GM12878 (cell line): Measurements from ENCODE around the gene DENND6A. TPM values are rescaled to one million over a fixed set of nuclear protein-coding genes. Genes with fewer than 3 reads are reported as not detected.

Experiments used
- ATAC-seq: fragments of 200-7000 bp; cut with Tn5 transposase; 3 replicates; pipeline ENCODE4 v1.9.1; 2020; ENCODE audit warnings: mild to moderate bottlenecking, moderate library complexity
- BruUV-seq: library from RNA; stranded (reverse); fragments of 400-500 nt; replicated peaks from 2 replicates; lab custom pipeline; 2021; lab: Mats Ljungman, UMichigan
- CTCF ChIA-PET: fragments of 300-600 bp; sonication (Branson Sonifier 250); formaldehyde crosslinking; extraction: SDS; loops from one replicate; lab custom pipeline; 2021; ENCODE audit warnings: inconsistent platforms; lab: Yijun Ruan, JAX
- POLR2A ChIA-PET: fragments of 350-600 bp; formaldehyde crosslinking; extraction: SDS; loops from one replicate; lab custom pipeline; 2021; ENCODE audit warnings: inconsistent platforms; lab: Charles Lee
- RAD21 ChIA-PET: fragments of 300-600 bp; sonication (Branson Sonifier 250); formaldehyde crosslinking; loops from one replicate; lab custom pipeline; 2023; ENCODE audit warnings: antibody characterized with exemption; ENCODE audit not compliant: unreplicated experiment; lab: Charles Lee
- SMC1A ChIA-PET: fragments of 300-600 bp; sonication (Branson Sonifier 250); formaldehyde crosslinking; loops from one replicate; lab custom pipeline; 2023; ENCODE audit not compliant: unreplicated experiment, uncharacterized antibody; lab: Charles Lee
- DNase-seq: peaks from one replicate; pipeline ENCODE4 v3.0.0-alpha.2; 2011; ENCODE audit warnings: low read depth, low spot score
- FAIRE-seq: peaks from 3 replicates; lab custom pipeline; 2011; peaks lifted over from hg19 to GRCh38; lab: Jason Lieb, UNC
- H2AFZ ChIP-seq: 2 replicates; pipeline ENCODE4 v1.6.0; 2011; ENCODE audit warnings: low read depth, low read length, control low read depth; ENCODE audit not compliant: control insufficient read depth
- H3K27ac ChIP-seq: 2 replicates; pipeline ENCODE4 v1.5.1; 2011; ENCODE audit warnings: control low read depth; ENCODE audit not compliant: control insufficient read depth, insufficient read depth
- H3K27me3 ChIP-seq, 2 experiments: replicated peaks in 1 of 2; 2 replicates each; pipeline versions ENCODE4 v1.6.0 to v1.6.1; 2011; ENCODE audit warnings: low read length in 1 of 2; ENCODE audit not compliant: control insufficient read depth in 2 of 2, insufficient read depth in 2 of 2
- H3K36me3 ChIP-seq, 2 experiments: 2 replicates each; pipeline ENCODE4 v1.5.1; 2011; ENCODE audit warnings: low read length in 1 of 2; ENCODE audit not compliant: control insufficient read depth in 2 of 2, insufficient read depth in 2 of 2
- H3K4me1 ChIP-seq: 2 replicates; pipeline ENCODE4 v1.6.1; 2011; ENCODE audit warnings: mild to moderate bottlenecking, low read length, moderate library complexity, mixed read lengths; ENCODE audit not compliant: control insufficient read depth, insufficient read depth
- H3K4me2 ChIP-seq: 2 replicates; pipeline ENCODE4 v1.6.0; 2011; ENCODE audit warnings: control low read depth; ENCODE audit not compliant: control insufficient read depth, insufficient read depth
- H3K4me3 ChIP-seq: fragments of 200-600 bp; sonication (generic); 2 replicates; pipeline ENCODE4 v1.5.1; 2016
- H3K79me2 ChIP-seq: 2 replicates; pipeline ENCODE4 v1.6.0; 2011; ENCODE audit warnings: low read length; ENCODE audit not compliant: control insufficient read depth, insufficient read depth
- H3K9ac ChIP-seq: 2 replicates; pipeline ENCODE4 v1.8.0; 2011; ENCODE audit warnings: low read length, control low read depth, mixed read lengths; ENCODE audit not compliant: control insufficient read depth, insufficient read depth
- H3K9me3 ChIP-seq: replicated peaks from 3 replicates; pipeline ENCODE4 v1.5.1; 2011; ENCODE audit warnings: mild to moderate bottlenecking, low read length; ENCODE audit not compliant: control insufficient read depth, insufficient read depth
- H4K20me1 ChIP-seq: 2 replicates; pipeline ENCODE4 v1.6.0; 2011; ENCODE audit not compliant: control insufficient read depth, insufficient read depth
- BCL3 ChIP-seq: IDR thresholded peaks from 2 replicates; pipeline ENCODE4 v1.6.1; 2011; ENCODE audit warnings: borderline replicate concordance, low read depth, mild to moderate bottlenecking, moderate library complexity, low read length; ENCODE audit not compliant: insufficient read depth, poor library complexity, severe bottlenecking
- CBFB ChIP-seq: IDR thresholded peaks from 2 replicates; pipeline ENCODE4 v1.6.1; 2016; ENCODE audit warnings: antibody characterized with exemption, low read depth
- CBX3 ChIP-seq: fragments of 200-600 bp; sonication (generic); IDR thresholded peaks from 2 replicates; pipeline ENCODE4 v1.6.1; 2016; ENCODE audit warnings: low read depth, borderline replicate concordance
- E4F1 ChIP-seq: fragments of 450-650 bp; IDR thresholded peaks from 2 replicates; pipeline ENCODE4 v1.6.1; 2018; ENCODE audit warnings: borderline replicate concordance, mild to moderate bottlenecking; ENCODE audit not compliant: partially characterized antibody
- FOS ChIP-seq: IDR thresholded peaks from 3 replicates; pipeline ENCODE4 v1.6.1; 2011; ENCODE audit warnings: borderline replicate concordance; ENCODE audit not compliant: insufficient read length; ENCODE audit errors: extremely low read depth
- IKZF2 ChIP-seq, 2 experiments: fragments of 450-650 bp; IDR thresholded peaks; 2 replicates each; pipeline ENCODE4 v1.6.1; 2017; ENCODE audit warnings: mild to moderate bottlenecking in 2 of 2, moderate library complexity in 2 of 2
- IRF4 ChIP-seq: IDR thresholded peaks from 2 replicates; pipeline ENCODE4 v1.6.1; 2011; ENCODE audit warnings: low read depth, low read length
- IRF5 ChIP-seq: fragments of 450-650 bp; IDR thresholded peaks from 2 replicates; pipeline ENCODE4 v1.6.1; 2017; ENCODE audit warnings: borderline replicate concordance
- JUNB ChIP-seq: IDR thresholded peaks from 2 replicates; pipeline ENCODE4 v1.6.1; 2016; ENCODE audit warnings: antibody characterized with exemption, mild to moderate bottlenecking
- KDM1A ChIP-seq: fragments of 200-600 bp; sonication (generic); IDR thresholded peaks from 2 replicates; pipeline ENCODE4 v1.6.1; 2016; ENCODE audit warnings: borderline replicate concordance
- MXI1 ChIP-seq: fragments of 150-350 bp; IDR thresholded peaks from 2 replicates; pipeline ENCODE4 v1.6.1; 2011; ENCODE audit warnings: low read depth, mild to moderate bottlenecking, inconsistent platforms, low read length, improper control_type of control experiment
- NBN ChIP-seq: fragments of 450-650 bp; IDR thresholded peaks from 2 replicates; pipeline ENCODE4 v1.6.1; 2016
- NFYB ChIP-seq: IDR thresholded peaks from 2 replicates; pipeline ENCODE4 v1.6.1; 2011; ENCODE audit warnings: low read depth, mild to moderate bottlenecking, low read length, improper control_type of control experiment, moderate library complexity; ENCODE audit not compliant: insufficient read depth
- PKNOX1 ChIP-seq: fragments of 450-650 bp; IDR thresholded peaks from 2 replicates; pipeline ENCODE4 v1.6.1; 2016; ENCODE audit warnings: mild to moderate bottlenecking
- POLR2A ChIP-seq: IDR thresholded peaks from 2 replicates; pipeline ENCODE4 v1.6.1; 2011; ENCODE audit warnings: low read depth, mild to moderate bottlenecking, low read length
- SMARCA5 ChIP-seq: fragments of 450-650 bp; IDR thresholded peaks from 2 replicates; pipeline ENCODE4 v1.6.1; 2017; ENCODE audit warnings: mild to moderate bottlenecking
- SREBF1 ChIP-seq: IDR thresholded peaks from 2 replicates; pipeline ENCODE4 v1.6.1; 2012; ENCODE audit warnings: mild to moderate bottlenecking, low read length
- TCF12 ChIP-seq: IDR thresholded peaks from 2 replicates; pipeline ENCODE4 v1.6.1; 2011; ENCODE audit warnings: low read depth, mild to moderate bottlenecking, low read length
- ZSCAN29 ChIP-seq: fragments of 450-650 bp; IDR thresholded peaks from 2 replicates; pipeline ENCODE4 v1.6.1; 2017; ENCODE audit warnings: mild to moderate bottlenecking, moderate library complexity
- ZZZ3 ChIP-seq: IDR thresholded peaks from 2 replicates; pipeline ENCODE4 v1.6.1; 2011; ENCODE audit warnings: low read depth; ENCODE audit not compliant: control insufficient read depth, insufficient read length
- WGBS: methylation state at CpG from one replicate; pipeline ENCODE4 v1.1.6; 2016; ENCODE audit warnings: low lambda C conversion rate; ENCODE audit not compliant: insufficient replicate concordance, insufficient coverage; ENCODE audit errors: missing lambda C conversion rate; 5-methylcytosine and 5-hydroxymethylcytosine counted together
- in situ Hi-C: fragments of 300-500 bp; cut with MboI; formaldehyde crosslinking; loops from 9 replicates; pipeline ENCODE4 v1.14.3; 2018; ENCODE audit warnings: mixed read lengths
- intact Hi-C: fragments of 100-400 bp; cut with micrococcal nuclease; formaldehyde crosslinking; loops from one replicate; pipeline ENCODE4 v1.14.2; 2022; ENCODE audit not compliant: unreplicated experiment
- polyA plus RNA-seq, 11 experiments: library from polyadenylated mRNA; depleted of rRNA in 4 of 11; unstranded in 6 of 11; stranded (reverse) in 5 of 11; fragments of >200 nt; fragmentation: Nextera tagmentation in 4 of 11; fragmentation: Illumina TruSeq in 1 of 11; extraction: Ambion mirVana in 4 of 11; extraction: Trizol in 1 of 11; gene quantifications; 1 replicate in 1 of 11; 2 replicates in 10 of 11; pipeline versions ENCODE4 v1.2.1 to v1.2.3, GENCODE V29; 2011 to 2016; ENCODE audit warnings: inconsistent platforms in 2 of 11, missing spikeins in 2 of 11, low read depth in 1 of 11
- total RNA-seq, 4 experiments: library from RNA; depleted of rRNA in 3 of 4; stranded (reverse); fragments of >200 nt in 3 of 4; fragmentation: Illumina TruSeq in 1 of 4; extraction: Trizol in 1 of 4; gene quantifications; 2 replicates each; pipeline versions ENCODE4 v1.2.1 to v1.2.3, GENCODE V29; 2013 to 2021

DENND6A gene
- total and polyA plus RNA-seq, 10 of the 15 experiments (the other 5 are each of a cell fraction or from before 2014, with no cell fraction given) = 1.8 to 15.3 (median 10.3) TPM

GRCh38 chr3:57655727-57656126, 37.1 kb downstream of the DENND6A start (continued):
- TF ChIP-seq BCL3 = no peak

GRCh38 chr3:57654267-57654666, 38.6 kb downstream of the DENND6A start:
- TF ChIP-seq E4F1 (no peak), IRF4 (no peak), NFYB (no peak), CBX3 (no peak), IRF5 (no peak), KDM1A (no peak), ZZZ3 (no peak), JUNB (no peak), SREBF1 (no peak), SMARCA5 (no peak), POLR2A (no peak), MXI1 (no peak), ZSCAN29 (no peak), IKZF2 (IDR thresholded peaks at IDR 0.05) (no peak), FOS (no peak), TCF12 (no peak), CBFB (no peak), PKNOX1 (no peak), NBN (no peak)
- Histone ChIP-seq H3K27ac (no peak overlapping the region), H3K4me1 (no peaks in the 10 kb centered on the region), H4K20me1 (no peaks in the 10 kb centered on the region), H3K4me2 (no peak overlapping the region), H3K36me3 (peaks cover 2 to 6% of the 10 kb centered on the region in 2 experiments; a peak in 2 of 4 replicates), H3K9ac (no peak overlapping the region), H3K4me3 (no peak overlapping the region), H3K9me3 (no peaks in the 10 kb centered on the region), H3K27me3 (no peaks in the 10 kb centered on the region), H3K79me2 (no peaks in the 10 kb centered on the region), H2AFZ (no peak overlapping the region)
- FAIRE-seq (no peak), ATAC-seq (no peak), DNase-seq (no peak)
- CTCF ChIA-PET = interaction anchor here (1.8 kb wide), 1 partner anchor 172 kb away, joined by 9 read pairs; no protein-coding TSS in a partner anchor
- no TSS peak for BruUV-seq
- WGBS = 100% methylated on average over 1 of the region's 1 CpG
- POLR2A ChIA-PET = no interaction called here
- in situ Hi-C loops = no loop called here
- RAD21 ChIA-PET = interaction anchor here (1.6 kb wide), 1 partner anchor 17 kb away, joined by 4 read pairs; no protein-coding TSS in a partner anchor
- intact Hi-C loops = no loop called here
- SMC1A ChIA-PET = interaction anchor here (0.9 kb wide), 1 partner anchor 105 kb away, joined by 3 read pairs; no protein-coding TSS in a partner anchor
